ENCODE data around the gene NUBPL. TPM values are rescaled to one million over a fixed set of nuclear protein-coding genes. Genes with fewer than 3 reads are reported as not detected.

Gene NUBPL
- total RNA-seq, 2 donors from 2014 or later, result 9.2 to 30.0 TPM

GRCh38 chr14:31827325-31827724 is 266.1 kb downstream of the NUBPL start:
- DNase-seq (ENCODE audit: low spot score), result no peak
- H3K9me3 ChIP-seq, result no peaks in the 10 kb centered on the region

GRCh38 chr14:31828946-31829868 is 268.0 kb downstream of the NUBPL start:
- no peaks in the 10 kb centered on the region for H3K27me3 ChIP-seq (replicated peaks; ENCODE audit: insufficient read depth)
- H3K4me1 ChIP-seq (ENCODE audit: control insufficient read depth in 1 of 2, low read depth in 2 of 2), result no peaks in the 10 kb centered on the region
- H3K4me3 ChIP-seq, result no peak overlapping the region
- DNase-seq (ENCODE audit: low spot score) (no peak), ATAC-seq (ENCODE audit: insufficient number of reproducible peaks, low FRiP score, low read depth) (no peak)
- no peak overlapping the region for H3K27ac ChIP-seq
- no peak for TF ChIP-seq CTCF (IDR thresholded peaks at IDR 0.05)
- no peaks in the 10 kb centered on the region for H3K9me3 ChIP-seq
- no peaks in the 10 kb centered on the region for H3K36me3 ChIP-seq

More at GRCh38 chr14:31827325-31827724, 266.1 kb downstream of the NUBPL start:
- TF ChIP-seq CTCF (IDR thresholded peaks at IDR 0.05), result no peak
- no peak overlapping the region for H3K27ac ChIP-seq
- H3K4me1 ChIP-seq (ENCODE audit: control insufficient read depth in 1 of 2, low read depth in 2 of 2), result no peaks in the 10 kb centered on the region
- no peak for ATAC-seq (ENCODE audit: insufficient number of reproducible peaks, low FRiP score, low read depth)
- H3K4me3 ChIP-seq, result no peak overlapping the region
- H3K27me3 ChIP-seq (replicated peaks; ENCODE audit: insufficient read depth), result no peaks in the 10 kb centered on the region
- H3K36me3 ChIP-seq, result no peaks in the 10 kb centered on the region

- Histone ChIP-seq H3K4me1 (ENCODE audit: control insufficient read depth in 1 of 2, low read depth in 2 of 2) (no peaks in the 10 kb centered on the region), H3K27me3 (replicated peaks; ENCODE audit: insufficient read depth) (no peaks in the 10 kb centered on the region), H3K9me3 (no peaks in the 10 kb centered on the region), H3K36me3 (no peaks in the 10 kb centered on the region), H3K4me3 (no peak overlapping the region), H3K27ac (no peak overlapping the region)
- ATAC-seq (ENCODE audit: insufficient number of reproducible peaks, low FRiP score, low read depth) (no peak), DNase-seq (ENCODE audit: low spot score) (no peak)
- TF ChIP-seq CTCF (IDR thresholded peaks at IDR 0.05), result no peak
These were observed 273.4 kb downstream of the NUBPL start for GRCh38 chr14:31834616-31835015.

- no peak overlapping the region for H3K27ac ChIP-seq
- TF ChIP-seq CTCF (IDR thresholded peaks at IDR 0.05), result no peak
- H3K36me3 ChIP-seq, result no peaks in the 10 kb centered on the region
- ATAC-seq (ENCODE audit: insufficient number of reproducible peaks, low FRiP score, low read depth) (no peak), DNase-seq (ENCODE audit: low spot score) (no peak)
- H3K4me3 ChIP-seq, result no peak overlapping the region
- H3K9me3 ChIP-seq, result no peaks in the 10 kb centered on the region
- no peaks in the 10 kb centered on the region for H3K4me1 ChIP-seq (ENCODE audit: control insufficient read depth in 1 of 2, low read depth in 2 of 2)
- H3K27me3 ChIP-seq (replicated peaks; ENCODE audit: insufficient read depth), result no peaks in the 10 kb centered on the region
These were observed 273.8 kb downstream of the NUBPL start for GRCh38 chr14:31835049-31835448.

- H3K27me3 ChIP-seq (replicated peaks; ENCODE audit: insufficient read depth), result no peaks in the 10 kb centered on the region
- DNase-seq (ENCODE audit: low spot score) (no peak), ATAC-seq (ENCODE audit: insufficient number of reproducible peaks, low FRiP score, low read depth) (no peak)
- no peak overlapping the region for H3K4me3 ChIP-seq
- no peak for TF ChIP-seq CTCF (IDR thresholded peaks at IDR 0.05)
- no peaks in the 10 kb centered on the region for H3K4me1 ChIP-seq (ENCODE audit: control insufficient read depth in 1 of 2, low read depth in 2 of 2)
- no peaks in the 10 kb centered on the region for H3K36me3 ChIP-seq
- no peaks in the 10 kb centered on the region for H3K9me3 ChIP-seq
- no peak overlapping the region for H3K27ac ChIP-seq
These were observed 275.8 kb downstream of the NUBPL start for GRCh38 chr14:31837031-31837430.

Data from thoracic aorta (tissue), 2 donors.